ENCODE results near the gene C5AR2. TPM values are rescaled to one million over a fixed set of nuclear protein-coding genes. Genes with fewer than 3 reads are reported as not detected.
"Not testable (repeated sequence)": the region's sequence is repeated elsewhere in the genome, so short reads cannot be mapped to it uniquely, and the experiment has no call there.

The C5AR2 gene
- total and polyA plus RNA-seq, 8 donors: 0.09 to 1.2 (median 0.23) TPM; not detected in 1

- H3K27ac ChIP-seq: peak overlapping the region in 1 of 4 donors; percentile 59
- ATAC-seq (no peak), FAIRE-seq (no peak), DNase-seq (no peak)
- no peaks in the 10 kb centered on the region for H3K4me1 ChIP-seq
- 73 to 76% methylated on average over 6 of the region's 6 CpGs for WGBS, 2 donors
- H3K27me3 ChIP-seq: no peaks in the 10 kb centered on the region
- H3K4me3 ChIP-seq: no peak overlapping the region
- H3K36me3 ChIP-seq: no peaks in the 10 kb centered on the region
- intact Hi-C loops (cut with DNase I): no loop called here
- H3K9me3 ChIP-seq: no peaks in the 10 kb centered on the region
- TF ChIP-seq CTCF (IDR thresholded peaks at IDR 0.05): no peak
Measured at GRCh38 chr19:47331490-47331889, 485 bp upstream of the C5AR2 start.

GRCh38 chr19:47336765-47337718, 5.1 kb downstream of the C5AR2 start:
- H3K27me3 ChIP-seq; H3K9me3 ChIP-seq; H3K36me3 ChIP-seq; H3K27ac ChIP-seq; H3K4me3 ChIP-seq; FAIRE-seq; H3K4me1 ChIP-seq; intact Hi-C loops (cut with DNase I): not testable (repeated sequence)
- 60 to 74% methylated on average over 18 of the region's 18 CpGs for WGBS, 2 donors
- ATAC-seq (peak in 2 of 4 donors; percentile 67 to 83), DNase-seq (peak in 1 of 6 donors; percentile 51)

- no peaks in the 10 kb centered on the region for H3K4me1 ChIP-seq
- H3K27me3 ChIP-seq: no peaks in the 10 kb centered on the region
- H3K4me3 ChIP-seq: no peak overlapping the region
- no peak for DNase-seq
- TF ChIP-seq CTCF (IDR thresholded peaks at IDR 0.05): no peak
- H3K36me3 ChIP-seq: no peaks in the 10 kb centered on the region
- no peak overlapping the region for H3K27ac ChIP-seq
- H3K9me3 ChIP-seq: no peaks in the 10 kb centered on the region
- no peak for FAIRE-seq
- ATAC-seq: no peak
- 56% methylated on average over 10 of the region's 10 CpGs for WGBS, 2 donors
- intact Hi-C loops (cut with DNase I): no loop called here
Measured at GRCh38 chr19:47339196-47339880, 7.4 kb downstream of the C5AR2 start.

GRCh38 chr19:47340477-47341208, 8.7 kb downstream of the C5AR2 start:
- Histone ChIP-seq H3K4me1 (no peaks in the 10 kb centered on the region), H3K27ac (no peak overlapping the region), H3K4me3 (no peak overlapping the region), H3K27me3 (no peaks in the 10 kb centered on the region), H3K36me3 (no peaks in the 10 kb centered on the region), H3K9me3 (no peaks in the 10 kb centered on the region)
- FAIRE-seq (no peak), DNase-seq (peak in 1 of 6 donors; percentile 42), ATAC-seq (no peak)
- intact Hi-C loops (cut with DNase I): no loop called here
- no peak for TF ChIP-seq CTCF (IDR thresholded peaks at IDR 0.05)
- WGBS, 2 donors: 84 to 89% methylated on average over 29 of the region's 29 CpGs

- WGBS, 2 donors: 83 to 90% methylated on average over 4 of the region's 4 CpGs
- Histone ChIP-seq H3K4me1 (no peaks in the 10 kb centered on the region), H3K27ac (no peak overlapping the region), H3K27me3 (no peaks in the 10 kb centered on the region), H3K4me3 (no peak overlapping the region), H3K36me3 (no peaks in the 10 kb centered on the region), H3K9me3 (no peaks in the 10 kb centered on the region)
- intact Hi-C loops (cut with DNase I): no loop called here
- ATAC-seq: no peak
- no peak for FAIRE-seq
- no peak for TF ChIP-seq CTCF (IDR thresholded peaks at IDR 0.05)
- DNase-seq: no peak
Measured at GRCh38 chr19:47341734-47342133, 9.8 kb downstream of the C5AR2 start.
